Keratinocyte (primary cell): ENCODE results near the gene PGS1.
"Not testable (repeated sequence)": the region's sequence is repeated elsewhere in the genome, so short reads cannot be mapped to it uniquely, and the experiment has no call there.

Experiments used
- CTCF ChIP-seq, 3 experiments: IDR thresholded peaks in 1 of 3; conservative IDR thresholded peaks in 1 of 3; optimal IDR thresholded peaks in 1 of 3; 2 replicates in 2 of 3; 3 replicates in 1 of 3; pipeline versions ENCODE3 to v1.5.1; 2011; ENCODE audit warnings: low read length in 3 of 3, mild to moderate bottlenecking in 3 of 3, moderate library complexity in 2 of 3, control low read depth in 1 of 3, inconsistent platforms in 1 of 3; ENCODE audit not compliant: insufficient read depth in 2 of 3; ENCODE audit errors: extremely low read depth in 1 of 3
- EZH2 ChIP-seq: IDR thresholded peaks from one replicate; pipeline ENCODE4 v1.6.1; 2012; ENCODE audit warnings: inconsistent platforms, mild to moderate bottlenecking, low read length, moderate library complexity

- not testable (repeated sequence) for TF ChIP-seq CTCF (optimal IDR thresholded peaks at IDR 0.05 in 1 of 3, IDR thresholded peaks at IDR 0.05 in 1 of 3, conservative IDR thresholded peaks at IDR 0.05 in 1 of 3; ENCODE audit: extremely low read depth in 1 of 3, insufficient read depth in 2 of 3, low read length in 3 of 3); EZH2
Measured at GRCh38 chr17:78331355-78331754, 47.1 kb upstream of the PGS1 start.
